ENCODE results near the gene ADCY6. TPM values are rescaled to one million over a fixed set of nuclear protein-coding genes. Genes with fewer than 3 reads are reported as not detected.

Gene ADCY6
- 195 TPM for total RNA-seq
- long read RNA-seq, full-length matches to known transcripts: 9 of 217 reads
- long read RNA-seq, partial matches to known transcripts: 124 of 217 reads
- long read RNA-seq, other reads (novel, unspliced or antisense): 84 of 217 reads

DNA sequence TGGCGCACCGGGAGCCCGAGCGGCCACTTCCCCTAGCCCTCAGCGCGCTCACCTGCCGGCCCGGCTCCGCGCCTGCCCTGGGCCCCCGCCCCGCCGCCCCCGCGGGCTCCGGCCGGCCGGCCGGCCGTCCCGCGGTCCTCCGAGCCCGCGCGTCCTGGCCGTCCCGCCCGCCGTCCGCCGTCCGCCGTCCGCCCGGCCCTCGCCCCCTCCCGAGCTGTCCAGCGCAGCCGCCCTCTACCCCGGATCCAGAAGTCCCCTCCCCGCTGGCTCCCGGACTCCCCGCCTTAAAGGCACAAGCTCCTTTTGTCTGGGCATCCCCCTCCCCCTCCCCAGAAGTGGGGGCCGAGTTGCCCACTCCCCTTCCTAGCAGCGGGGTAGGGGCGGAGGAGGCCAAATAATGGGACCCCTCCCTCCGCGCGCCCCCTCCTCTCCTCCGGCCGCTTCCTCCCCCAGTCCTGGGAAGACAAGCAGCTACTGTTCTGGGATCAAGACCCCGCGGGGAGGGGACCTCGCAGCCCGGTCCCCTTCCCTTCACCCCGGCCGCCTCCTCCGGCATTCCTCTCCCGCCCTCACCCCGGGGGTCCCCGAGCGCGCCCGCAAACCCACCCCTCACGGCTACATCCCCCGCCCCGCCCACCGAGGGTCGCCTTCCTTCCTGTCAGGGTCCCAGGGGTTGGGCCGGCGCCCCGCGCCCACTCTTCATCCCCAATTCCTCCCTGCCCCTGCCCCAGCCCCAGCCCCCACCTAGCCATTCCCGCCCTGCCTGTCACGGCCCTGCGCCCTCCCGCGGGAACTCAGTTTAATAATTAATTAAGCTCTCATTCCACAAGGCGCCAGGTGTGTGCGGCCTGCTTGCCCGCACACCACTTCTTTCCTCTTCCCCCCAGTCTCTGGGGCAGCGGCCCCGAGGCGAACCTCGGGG, at the start of gene ADCY6:
ADCY6 (minus strand) TSS at position 236 of the 922 bp plus-strand sequence. CDS start 5,655 bp downstream, outside the sequence.
- intact Hi-C loops (cut with DNase I): loop anchor here (2.0 kb wide), 1 partner anchor 72 kb away; the partner anchor contains the start of gene CCNT1
- DNase-seq (ENCODE audit: low spot score): peak; percentile 91

DNA sequence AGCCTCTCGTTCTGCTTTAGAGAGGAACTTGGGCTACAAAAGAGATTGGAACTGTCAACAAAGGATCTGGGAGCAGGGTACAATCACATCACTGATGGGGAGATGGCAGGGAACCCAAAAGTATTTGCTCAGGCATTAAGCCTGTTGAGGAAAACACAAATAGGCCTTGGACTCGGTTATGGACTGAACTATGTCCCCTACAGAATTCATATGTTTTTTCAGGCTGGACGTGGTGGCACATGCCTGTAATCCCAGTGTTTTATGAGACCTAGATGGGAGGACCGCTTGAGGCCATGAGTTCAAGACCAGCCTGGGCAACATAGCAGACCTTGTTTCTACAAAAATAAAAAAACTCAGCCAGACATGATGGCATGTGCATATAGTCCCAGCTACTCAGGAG, 49.2 kb upstream of the ADCY6 start:
- intact Hi-C loops (cut with DNase I): no loop called here
- DNase-seq (ENCODE audit: low spot score): no peak

DNA sequence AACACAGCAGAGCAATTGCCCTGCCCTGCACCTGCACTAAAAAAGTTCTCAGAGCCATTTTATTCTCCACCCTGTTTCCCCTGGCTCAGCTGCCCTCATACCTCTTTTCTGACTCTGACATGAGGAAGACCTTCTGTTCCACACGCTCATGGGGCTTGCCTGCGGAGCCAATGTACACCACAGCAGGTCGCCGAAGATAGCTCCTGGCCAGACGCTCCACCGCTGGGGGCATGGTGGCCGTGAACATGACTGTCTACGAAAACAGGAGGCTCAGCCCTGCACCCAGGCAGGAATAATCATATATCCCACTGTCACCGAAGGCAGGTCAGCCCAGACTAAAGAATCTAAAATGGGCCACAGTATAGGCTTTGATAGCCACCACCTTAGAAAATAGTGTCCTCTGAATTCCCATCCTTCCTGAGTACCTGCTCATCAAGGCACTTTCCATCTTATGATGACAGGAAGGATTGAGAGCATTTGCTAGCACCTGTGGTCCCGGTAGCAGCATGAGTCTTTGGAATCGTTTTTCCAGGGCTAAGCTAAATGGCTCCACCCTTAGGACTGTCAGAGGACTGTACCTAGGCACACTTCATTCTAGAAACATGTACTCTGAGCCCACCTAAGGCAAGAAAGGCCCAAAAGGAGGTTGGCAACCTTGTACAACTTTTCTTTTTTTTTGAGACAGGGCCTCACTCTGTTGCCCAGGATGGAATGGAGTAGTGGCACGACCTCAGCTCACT, 43.6 kb upstream of the ADCY6 start:
- no peak for DNase-seq (ENCODE audit: low spot score)
- intact Hi-C loops (cut with DNase I): no loop called here

DNA sequence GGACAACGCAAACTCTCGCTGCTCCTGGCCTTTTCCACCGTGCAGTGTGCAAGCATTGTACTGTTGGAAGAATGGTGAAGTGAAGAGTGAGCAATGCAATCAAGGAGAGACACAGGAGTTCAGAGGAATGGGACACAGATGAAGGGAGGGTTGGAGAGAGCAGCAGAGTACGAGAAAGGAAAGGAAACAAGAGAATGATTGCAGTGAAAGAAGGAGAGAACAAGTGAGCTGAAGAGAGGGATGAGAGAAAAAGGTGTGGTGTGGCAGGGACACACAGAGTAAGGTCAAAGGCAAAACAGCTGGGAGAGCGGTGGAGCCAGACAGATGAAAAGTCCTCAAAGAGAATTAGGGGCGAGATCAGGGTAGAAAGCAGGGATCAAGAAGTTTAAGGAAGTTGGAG, 42.4 kb upstream of the ADCY6 start:
- intact Hi-C loops (cut with DNase I): no loop called here
- DNase-seq (ENCODE audit: low spot score): no peak

DNA sequence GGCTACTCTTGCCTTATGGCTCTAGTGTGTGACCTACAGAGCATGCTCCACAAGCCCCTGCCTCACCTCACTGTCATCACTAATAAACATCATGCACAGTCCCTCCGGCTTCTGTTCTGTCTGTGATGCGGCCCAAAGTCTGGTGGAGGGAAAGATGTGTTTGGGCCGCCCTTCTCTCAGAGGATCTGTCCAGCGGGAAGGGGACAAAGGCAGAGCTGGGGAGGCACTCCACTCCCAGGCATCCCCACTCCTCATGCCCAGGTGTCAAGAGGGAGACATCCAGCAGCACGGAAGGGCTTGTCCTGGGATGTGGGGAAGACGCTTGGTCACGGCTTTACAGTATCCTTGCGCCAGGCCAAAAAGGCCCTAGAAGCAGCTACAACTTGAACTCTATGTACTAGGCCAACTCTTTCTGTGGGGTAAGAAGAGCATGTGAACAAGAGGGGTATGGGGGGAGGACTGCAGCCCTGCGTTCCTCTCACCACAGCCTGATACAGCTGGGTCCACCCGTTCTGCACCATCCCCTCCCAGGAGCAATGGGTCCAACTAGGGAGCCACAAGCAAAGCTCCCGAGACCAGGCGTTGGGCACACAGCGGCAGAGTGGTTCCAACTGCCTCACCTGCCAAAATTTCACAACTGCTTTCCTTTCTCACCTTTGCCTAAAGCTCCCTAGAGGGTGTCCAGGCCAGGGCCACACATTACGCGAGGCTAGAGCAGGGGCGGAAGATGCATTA, 40.1 kb upstream of the ADCY6 start:
- intact Hi-C loops (cut with DNase I): no loop called here
- DNase-seq (ENCODE audit: low spot score): no peak

DNA sequence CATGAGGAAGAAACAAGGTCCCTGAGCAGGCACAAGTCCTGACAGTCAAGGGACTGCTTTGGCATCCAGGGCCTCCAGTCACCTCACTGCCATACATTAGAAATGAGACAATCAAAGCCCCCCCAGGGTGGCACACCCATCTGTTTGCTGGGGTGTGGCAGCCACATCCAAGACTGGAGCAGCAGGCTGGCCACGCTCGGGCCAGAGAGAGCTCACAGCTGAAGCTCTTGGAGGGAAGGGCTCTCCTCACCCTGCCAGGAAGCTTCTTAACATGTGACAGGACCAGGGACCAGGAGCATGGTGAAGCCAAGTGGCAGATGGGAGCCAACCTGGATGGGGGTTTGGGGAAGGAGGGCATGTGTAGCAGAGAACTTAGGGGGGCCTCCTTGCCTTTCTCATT, 39.4 kb upstream of the ADCY6 start:
- intact Hi-C loops (cut with DNase I): no loop called here
- DNase-seq (ENCODE audit: low spot score): no peak

DNA sequence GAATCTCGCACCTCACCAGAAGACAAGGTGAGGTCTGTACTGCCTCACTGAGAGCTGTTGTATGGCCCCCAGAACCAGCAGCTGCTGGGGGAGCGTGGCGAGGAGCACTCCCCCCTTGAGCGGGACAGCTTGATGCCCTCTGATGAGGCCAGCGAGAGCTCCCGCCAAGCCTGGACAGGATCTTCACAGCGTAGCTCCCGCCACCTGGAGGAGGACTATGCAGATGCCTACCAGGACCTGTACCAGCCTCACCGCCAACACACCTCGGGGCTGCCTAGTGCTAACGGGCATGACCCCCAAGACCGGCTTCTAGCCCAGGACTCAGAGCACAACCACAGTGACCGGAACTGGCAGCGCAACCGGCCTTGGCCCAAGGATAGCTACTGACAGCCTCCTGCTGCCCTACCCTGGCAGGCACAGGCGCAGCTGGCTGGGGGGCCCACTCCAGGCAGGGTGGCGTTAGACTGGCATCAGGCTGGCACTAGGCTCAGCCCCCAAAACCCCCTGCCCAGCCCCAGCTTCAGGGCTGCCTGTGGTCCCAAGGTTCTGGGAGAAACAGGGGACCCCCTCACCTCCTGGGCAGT, 38.7 kb upstream of the ADCY6 start:
- no peak for DNase-seq (ENCODE audit: low spot score)
- intact Hi-C loops (cut with DNase I): no loop called here

DNA sequence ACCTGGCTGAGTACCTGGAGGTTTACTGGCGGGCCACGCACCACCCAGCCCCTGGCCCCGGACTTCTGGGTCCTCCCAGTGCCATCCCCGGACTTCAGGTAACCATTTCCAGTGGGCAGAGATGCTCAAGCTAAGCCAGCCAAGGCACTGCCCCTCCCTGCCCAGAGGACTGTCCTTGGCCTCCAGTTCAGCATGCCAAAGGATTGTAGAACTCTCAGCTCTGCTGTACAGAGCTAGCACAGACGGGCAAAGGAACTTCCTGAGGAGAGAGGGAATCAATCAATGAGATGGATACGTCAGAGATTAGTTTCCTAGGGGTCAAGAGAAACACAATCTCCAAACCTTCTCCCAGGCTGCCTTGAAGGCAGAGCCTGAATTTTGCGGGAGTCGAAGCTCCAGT, 38.1 kb upstream of the ADCY6 start:
- DNase-seq (ENCODE audit: low spot score): no peak
- intact Hi-C loops (cut with DNase I): no loop called here

DNA sequence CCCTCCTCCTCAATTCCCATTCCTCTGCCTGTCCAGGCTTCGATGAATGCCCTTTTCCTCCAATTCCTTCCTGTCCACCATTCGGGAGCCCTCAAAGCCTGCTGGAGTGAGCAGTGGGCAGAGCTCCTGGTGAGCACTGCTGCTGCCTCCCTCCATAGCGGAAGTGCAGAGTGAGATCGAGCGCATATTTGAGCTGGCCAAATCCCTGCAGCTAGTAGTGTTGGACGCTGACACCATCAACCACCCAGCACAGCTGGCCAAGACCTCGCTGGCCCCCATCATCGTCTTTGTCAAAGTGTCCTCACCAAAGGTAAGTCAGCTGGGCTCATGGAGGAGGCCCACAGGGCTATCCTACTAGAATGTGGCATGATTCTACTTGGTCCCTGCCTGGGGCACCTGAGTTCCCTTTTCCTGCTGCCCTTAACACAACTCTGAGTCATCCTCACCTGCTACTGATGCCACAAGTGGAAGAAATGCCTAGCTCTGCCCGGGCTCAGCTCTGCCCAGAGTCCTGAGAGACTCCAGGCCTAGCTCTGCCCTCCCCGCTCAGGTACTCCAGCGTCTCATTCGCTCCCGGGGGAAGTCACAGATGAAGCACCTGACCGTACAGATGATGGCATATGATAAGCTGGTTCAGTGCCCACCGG, 37.4 kb upstream of the ADCY6 start:
- DNase-seq (ENCODE audit: low spot score): no peak
- intact Hi-C loops (cut with DNase I): no loop called here

DNA sequence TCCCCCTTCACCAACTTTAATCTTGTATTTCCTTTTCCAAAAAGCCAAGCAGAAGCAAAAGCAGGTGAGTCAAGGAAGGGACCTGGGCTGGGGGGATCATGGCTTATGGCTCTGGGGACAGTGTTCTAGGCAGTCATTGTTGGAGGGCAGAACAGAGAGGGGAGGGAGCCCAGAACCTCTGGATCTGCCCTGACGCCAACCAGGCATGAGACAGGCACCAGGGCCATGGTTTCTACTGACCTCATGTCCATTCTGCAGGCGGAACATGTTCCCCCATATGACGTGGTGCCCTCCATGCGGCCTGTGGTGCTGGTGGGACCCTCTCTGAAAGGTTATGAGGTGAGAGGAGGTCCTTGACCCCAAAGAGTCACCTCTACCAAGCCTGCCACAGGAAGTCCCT, 36.0 kb upstream of the ADCY6 start:
- DNase-seq (ENCODE audit: low spot score): no peak
- intact Hi-C loops (cut with DNase I): no loop called here

DNA sequence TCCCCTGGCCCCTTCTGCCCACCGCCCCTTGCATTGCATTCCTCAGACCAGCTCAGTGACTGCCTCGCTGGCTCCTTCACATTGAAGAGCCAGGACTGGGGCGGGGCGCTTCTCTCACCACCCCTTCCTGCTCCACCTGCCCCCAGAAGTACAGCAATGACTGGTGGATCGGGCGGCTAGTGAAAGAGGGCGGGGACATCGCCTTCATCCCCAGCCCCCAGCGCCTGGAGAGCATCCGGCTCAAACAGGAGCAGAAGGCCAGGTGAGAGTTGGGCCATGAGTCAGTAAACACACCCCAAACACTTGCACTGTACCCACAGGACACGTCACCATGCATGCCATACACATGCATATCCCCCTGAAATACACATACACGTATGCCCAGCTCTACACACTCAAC, 35.2 kb upstream of the ADCY6 start:
- intact Hi-C loops (cut with DNase I): no loop called here

DNA sequence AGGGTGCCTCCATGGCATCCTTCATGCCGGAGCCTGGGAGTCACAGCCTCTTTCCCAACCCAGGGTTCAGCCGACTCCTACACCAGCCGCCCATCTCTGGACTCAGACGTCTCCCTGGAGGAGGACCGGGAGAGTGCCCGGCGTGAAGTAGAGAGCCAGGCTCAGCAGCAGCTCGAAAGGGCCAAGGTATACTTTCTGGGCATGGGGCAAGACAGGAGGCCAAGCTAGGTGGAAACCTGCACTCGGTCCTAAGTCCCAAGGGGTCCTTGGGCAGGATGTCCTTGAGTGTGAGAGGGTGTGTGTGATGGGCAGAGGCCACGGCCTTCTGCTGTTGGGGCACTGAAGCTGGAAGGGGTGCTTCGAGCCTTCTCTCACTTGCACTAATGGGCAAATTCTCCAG, 34.4 kb upstream of the ADCY6 start:
- intact Hi-C loops (cut with DNase I): no loop called here
- DNase-seq (ENCODE audit: low spot score): no peak

More for the DNA sequence above, 35.2 kb upstream of the ADCY6 start:
- DNase-seq (ENCODE audit: low spot score): no peak

DNA sequence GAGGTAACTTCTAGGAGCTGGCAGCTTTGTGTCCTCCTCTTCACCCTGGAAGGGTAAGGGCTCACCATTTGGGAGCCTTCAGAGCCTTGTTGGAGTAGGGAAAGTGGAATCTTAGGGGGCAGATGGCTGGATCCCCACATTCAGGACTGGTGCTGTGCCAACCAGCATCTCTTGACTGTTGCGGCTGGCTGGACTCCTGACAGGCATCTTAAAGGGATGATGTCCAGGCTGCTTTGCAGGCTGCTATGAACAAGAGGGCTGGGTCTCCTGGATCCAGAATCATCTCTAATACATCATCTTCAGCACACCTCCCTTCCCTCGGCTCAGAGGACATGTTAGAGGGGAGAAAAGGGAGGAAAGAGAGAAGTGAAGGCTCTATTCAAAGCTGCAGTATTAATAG, 33.8 kb upstream of the ADCY6 start:
- intact Hi-C loops (cut with DNase I): no loop called here
- no peak for DNase-seq (ENCODE audit: low spot score)

DNA sequence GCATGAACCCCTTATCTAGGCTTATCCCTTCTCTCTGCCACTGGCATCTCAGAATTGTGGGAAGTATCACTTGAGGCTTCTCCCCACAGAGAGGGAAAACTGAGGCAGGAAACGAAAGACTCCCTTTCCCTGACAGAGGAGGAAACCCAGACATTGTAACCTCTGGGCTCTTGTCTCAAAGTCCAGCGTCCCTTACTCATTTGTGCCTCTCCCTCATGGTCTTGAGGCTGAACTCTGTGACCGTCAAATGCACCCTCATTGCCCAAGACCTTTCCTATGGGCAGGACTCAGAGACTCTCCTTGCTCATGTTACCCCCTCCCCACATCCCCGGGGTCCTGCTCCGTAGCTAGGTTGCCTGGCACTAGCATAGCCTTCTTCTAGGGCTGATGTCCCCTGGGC, 33.2 kb upstream of the ADCY6 start:
- intact Hi-C loops (cut with DNase I): no loop called here
- DNase-seq (ENCODE audit: low spot score): no peak

DNA sequence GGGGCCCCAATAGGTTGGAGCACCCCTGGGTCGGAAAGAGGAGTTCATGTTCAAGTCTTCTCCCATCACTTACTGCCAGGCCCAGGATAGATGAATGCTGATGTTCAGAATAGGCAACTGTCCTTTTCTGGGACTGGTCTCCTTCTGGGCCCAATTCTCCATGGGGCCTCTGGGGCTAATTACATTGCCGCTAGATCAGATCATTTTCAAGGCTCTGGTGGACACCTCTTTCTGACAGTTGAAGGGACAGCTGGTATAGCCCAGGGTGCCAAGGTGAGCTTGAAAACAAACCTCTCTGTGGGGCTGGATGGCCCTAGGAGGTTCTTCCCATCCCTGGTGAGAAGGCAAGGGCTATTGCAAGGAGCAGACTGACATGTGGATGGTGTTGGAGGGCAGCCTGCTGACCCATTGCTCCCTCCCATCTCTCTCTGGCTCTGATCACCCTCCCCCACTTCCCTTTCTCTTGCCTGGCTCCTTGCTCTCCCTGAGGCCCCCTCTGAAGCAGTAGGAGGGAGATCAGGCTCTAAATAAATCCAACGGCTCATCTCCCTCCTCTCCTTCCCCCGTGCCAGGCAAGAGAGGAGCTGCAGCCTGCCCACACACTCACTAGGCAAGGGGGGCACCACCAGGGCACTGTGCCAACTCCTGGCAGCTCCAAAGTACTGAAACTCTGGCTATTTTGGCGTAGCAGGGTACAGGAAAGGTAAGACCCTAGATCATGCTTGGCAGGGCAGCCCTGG, 31.3 kb upstream of the ADCY6 start:
- DNase-seq (ENCODE audit: low spot score): no peak
- intact Hi-C loops (cut with DNase I): no loop called here

DNA sequence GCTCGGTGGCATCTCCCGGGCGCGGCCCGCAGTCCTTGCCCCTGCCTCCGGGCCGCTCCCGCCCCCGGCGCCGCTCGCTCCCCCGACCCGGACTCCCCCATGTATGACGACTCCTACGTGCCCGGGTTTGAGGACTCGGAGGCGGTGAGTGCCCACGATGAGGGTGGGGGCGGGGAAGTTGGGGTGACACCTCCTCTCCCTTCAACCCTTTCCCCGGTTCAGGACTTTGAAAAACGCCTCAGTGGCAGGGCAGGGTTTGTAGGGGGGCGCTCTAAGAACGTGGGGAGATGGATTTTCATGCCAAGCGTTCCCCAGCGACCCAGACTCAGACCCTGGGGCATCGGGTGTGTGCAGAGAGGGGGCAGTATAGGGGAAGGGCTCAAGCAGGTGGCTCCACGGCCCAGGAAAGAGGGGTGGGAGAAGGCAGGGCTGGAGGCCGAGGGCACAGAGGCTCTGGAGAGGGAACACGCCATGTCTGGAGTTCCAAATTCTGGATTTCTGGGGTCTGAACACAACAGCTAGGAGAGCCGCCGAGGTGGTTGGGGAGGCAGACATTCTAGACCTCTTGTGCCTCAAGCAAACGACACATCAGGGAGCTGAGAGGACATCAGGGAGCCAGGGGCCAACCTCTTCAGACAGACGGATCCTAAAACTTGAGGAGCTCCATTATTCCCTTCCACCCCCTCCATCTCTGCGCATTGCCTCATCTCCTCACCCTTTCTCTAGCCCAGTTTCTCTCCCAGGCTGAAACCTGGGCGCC, 30.1 kb upstream of the ADCY6 start:
- no peak for DNase-seq (ENCODE audit: low spot score)
- intact Hi-C loops (cut with DNase I): no loop called here

DNA sequence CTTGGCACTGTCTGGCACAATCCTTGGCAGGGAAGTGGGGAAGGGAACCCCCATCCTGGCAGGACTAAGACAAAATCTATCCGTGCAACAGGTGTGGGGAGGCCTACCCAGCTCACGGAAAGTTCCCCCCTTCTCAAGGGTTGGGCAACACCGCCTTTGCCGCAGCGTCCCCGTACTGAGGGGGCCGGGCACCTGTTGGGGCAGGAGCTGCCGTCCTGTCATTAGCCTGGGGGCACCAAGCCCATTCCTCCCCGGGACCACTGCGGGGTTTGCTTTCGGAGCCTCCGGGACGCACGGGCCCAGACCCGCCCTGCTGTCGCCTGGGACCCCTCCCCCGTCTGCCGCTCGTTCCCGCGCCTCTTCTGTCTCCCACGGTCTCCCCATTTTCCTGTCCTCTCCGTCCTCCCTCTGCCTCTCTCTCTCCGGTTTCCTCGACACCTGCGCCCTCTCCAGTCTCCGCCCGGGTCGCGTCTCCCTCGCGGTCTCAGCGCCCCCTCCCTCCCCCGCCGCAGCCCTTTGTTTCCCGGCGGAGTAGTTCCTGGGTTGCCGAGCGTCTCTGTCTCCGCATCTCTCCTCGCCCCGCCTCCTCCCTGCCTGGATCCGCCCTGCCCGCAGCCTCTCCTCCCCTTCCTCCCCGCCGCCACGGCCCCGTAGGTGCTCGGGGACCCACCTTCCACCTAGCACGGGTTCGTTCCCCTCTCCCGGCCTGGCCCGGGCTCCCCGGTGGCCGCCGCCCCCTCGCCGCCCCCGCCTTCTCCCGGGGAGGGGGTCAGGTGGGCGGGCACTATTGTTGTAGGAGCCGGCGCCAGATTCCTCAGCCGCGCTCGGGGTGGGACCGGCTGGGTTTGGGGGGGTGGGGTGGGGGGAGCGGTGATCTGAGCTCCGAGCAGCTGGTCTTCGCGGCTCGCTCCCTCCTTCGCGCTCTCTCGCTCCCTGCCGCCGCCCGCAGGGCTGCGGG, 29.3 kb upstream of the ADCY6 start, which contains the start of gene CACNB3:
CACNB3 (plus strand) TSS at position 624 of the 958 bp plus-strand sequence. CDS start 434 bp downstream, outside the sequence.
- intact Hi-C loops (cut with DNase I): no loop called here
- DNase-seq (ENCODE audit: low spot score): peak; percentile 89

Measured in cardiac septum (tissue), 1 donor.